Kidney epithelial cell (primary cell): ENCODE data around the gene IL10RB. TPM values are rescaled to one million over a fixed set of nuclear protein-coding genes. Genes with fewer than 3 reads are reported as not detected.
"Not testable (repeated sequence)": the region's sequence is repeated elsewhere in the genome, so short reads cannot be mapped to it uniquely, and the experiment has no call there.

Source experiments
- DNase-seq: peaks from one replicate; pipeline ENCODE4 v3.0.0-alpha.2; 2010; ENCODE audit warnings: low read depth
- H3K27me3 ChIP-seq: 2 replicates; pipeline ENCODE4 v1.6.0; 2011; ENCODE audit warnings: low read length; ENCODE audit not compliant: control insufficient read depth, insufficient read depth
- H3K36me3 ChIP-seq: 2 replicates; pipeline ENCODE4 v1.5.1; 2011; ENCODE audit warnings: low read length; ENCODE audit not compliant: control insufficient read depth, insufficient read depth
- H3K4me3 ChIP-seq: 2 replicates; pipeline ENCODE4 v1.5.1; 2011; ENCODE audit warnings: low read depth, mild to moderate bottlenecking, control low read depth, low read length
- CTCF ChIP-seq: IDR thresholded peaks from 2 replicates; pipeline ENCODE4 v1.5.1; 2011; ENCODE audit warnings: mild to moderate bottlenecking, moderate library complexity, low read length, control low read depth, inconsistent platforms; ENCODE audit not compliant: insufficient read depth, poor library complexity, severe bottlenecking
- total RNA-seq: library from RNA; depleted of rRNA; stranded (reverse); fragments of >200 nt; gene quantifications from 2 replicates; pipeline ENCODE4 v1.2.3, GENCODE V29; 2015

IL10RB gene
- 13.6 and 13.9 TPM in 2 replicates for total RNA-seq

GRCh38 chr21:33266050-33266788 lies at the start of gene IL10RB:
IL10RB (plus strand) TSS chr21:33266367; CDS start chr21:33266466, 99 bp downstream.
- H3K36me3 ChIP-seq = no peaks in the 10 kb centered on the region
- no peaks in the 10 kb centered on the region for H3K27me3 ChIP-seq
- peak within 1 kb of the TSS; percentile 81 for H3K4me3 ChIP-seq
- no peak for TF ChIP-seq CTCF
- DNase-seq = no peak

GRCh38 chr21:33217138-33217520 lies 49.0 kb upstream of the IL10RB start:
- Histone ChIP-seq H3K27me3 (no peaks in the 10 kb centered on the region), H3K4me3 (no peak overlapping the region), H3K36me3 (no peaks in the 10 kb centered on the region)
- DNase-seq = no peak
- TF ChIP-seq CTCF = no peak

GRCh38 chr21:33219300-33219699 lies 46.9 kb upstream of the IL10RB start:
- H3K4me3 ChIP-seq = no peak overlapping the region
- no peaks in the 10 kb centered on the region for H3K27me3 ChIP-seq
- TF ChIP-seq CTCF = no peak
- no peak for DNase-seq
- no peaks in the 10 kb centered on the region for H3K36me3 ChIP-seq

- H3K4me3 ChIP-seq = no peak overlapping the region
- DNase-seq = no peak
- no peaks in the 10 kb centered on the region for H3K27me3 ChIP-seq
- TF ChIP-seq CTCF = no peak
- H3K36me3 ChIP-seq = no peaks in the 10 kb centered on the region
These were observed 46.2 kb upstream of the IL10RB start for GRCh38 chr21:33219954-33220353.

GRCh38 chr21:33225376-33225775 lies 40.8 kb upstream of the IL10RB start:
- H3K27me3 ChIP-seq, H3K36me3 ChIP-seq, H3K4me3 ChIP-seq, DNase-seq: not testable (repeated sequence)

- TF ChIP-seq CTCF = no peak
- Histone ChIP-seq H3K27me3 (no peaks in the 10 kb centered on the region), H3K36me3 (no peaks in the 10 kb centered on the region), H3K4me3 (no peak overlapping the region)
- DNase-seq = no peak
These were observed 37.7 kb upstream of the IL10RB start for GRCh38 chr21:33228455-33228854.
